ENCODE data around the gene GDI2.
"Not testable (repeated sequence)": the region's sequence is repeated elsewhere in the genome, so short reads cannot be mapped to it uniquely, and the experiment has no call there.

The GDI2 gene

GRCh38 chr10:5840314-5841307 is 27.4 kb upstream of the GDI2 start:
- H3K9ac ChIP-seq (ENCODE audit: low read length): no peak overlapping the region
- H3K27me3 ChIP-seq (ENCODE audit: control insufficient read depth, insufficient read depth, low read length): no peaks in the 10 kb centered on the region
- H3K36me3 ChIP-seq (ENCODE audit: control insufficient read depth, low read depth, low read length): no peaks in the 10 kb centered on the region
- peaks cover 6% of the 10 kb centered on the region for H3K4me1 ChIP-seq (ENCODE audit: control insufficient read depth, low read depth, low read length)
- no peak overlapping the region for H3K4me3 ChIP-seq (ENCODE audit: low read length)
- H3K9me3 ChIP-seq (ENCODE audit: control insufficient read depth, low read depth, low read length): no peaks in the 10 kb centered on the region
- no peak overlapping the region for H3K27ac ChIP-seq (ENCODE audit: low read length)

GRCh38 chr10:5836181-5836580 is 22.9 kb upstream of the GDI2 start:
- H3K9me3 ChIP-seq (ENCODE audit: control insufficient read depth, low read depth, low read length); H3K27me3 ChIP-seq (ENCODE audit: control insufficient read depth, insufficient read depth, low read length); H3K4me1 ChIP-seq (ENCODE audit: control insufficient read depth, low read depth, low read length); H3K36me3 ChIP-seq (ENCODE audit: control insufficient read depth, low read depth, low read length); H3K4me3 ChIP-seq (ENCODE audit: low read length); H3K9ac ChIP-seq (ENCODE audit: low read length); H3K27ac ChIP-seq (ENCODE audit: low read length): not testable (repeated sequence)

- H3K9me3 ChIP-seq (ENCODE audit: control insufficient read depth, low read depth, low read length): no peaks in the 10 kb centered on the region
- no peak overlapping the region for H3K4me3 ChIP-seq (ENCODE audit: low read length)
- H3K9ac ChIP-seq (ENCODE audit: low read length): no peak overlapping the region
- H3K4me1 ChIP-seq (ENCODE audit: control insufficient read depth, low read depth, low read length): peaks cover 3% of the 10 kb centered on the region
- H3K36me3 ChIP-seq (ENCODE audit: control insufficient read depth, low read depth, low read length): no peaks in the 10 kb centered on the region
- H3K27me3 ChIP-seq (ENCODE audit: control insufficient read depth, insufficient read depth, low read length): no peaks in the 10 kb centered on the region
- no peak overlapping the region for H3K27ac ChIP-seq (ENCODE audit: low read length)
Measured at GRCh38 chr10:5835446-5836095, 22.3 kb upstream of the GDI2 start.

GRCh38 chr10:5833814-5834213 is 20.6 kb upstream of the GDI2 start:
- H3K9me3 ChIP-seq (ENCODE audit: control insufficient read depth, low read depth, low read length): no peaks in the 10 kb centered on the region

GRCh38 chr10:5832946-5833345 is 19.7 kb upstream of the GDI2 start:
- Histone ChIP-seq H3K9me3 (ENCODE audit: control insufficient read depth, low read depth, low read length) (no peaks in the 10 kb centered on the region), H3K27me3 (ENCODE audit: control insufficient read depth, insufficient read depth, low read length) (no peaks in the 10 kb centered on the region), H3K4me1 (ENCODE audit: control insufficient read depth, low read depth, low read length) (no peaks in the 10 kb centered on the region)

More at GRCh38 chr10:5833814-5834213, 20.6 kb upstream of the GDI2 start:
- no peaks in the 10 kb centered on the region for H3K36me3 ChIP-seq (ENCODE audit: control insufficient read depth, low read depth, low read length)
- H3K27ac ChIP-seq (ENCODE audit: low read length): no peak overlapping the region
- H3K4me1 ChIP-seq (ENCODE audit: control insufficient read depth, low read depth, low read length): no peaks in the 10 kb centered on the region
- H3K27me3 ChIP-seq (ENCODE audit: control insufficient read depth, insufficient read depth, low read length): no peaks in the 10 kb centered on the region
- no peak overlapping the region for H3K4me3 ChIP-seq (ENCODE audit: low read length)
- no peak overlapping the region for H3K9ac ChIP-seq (ENCODE audit: low read length)

GRCh38 chr10:5831446-5831782 is 18.2 kb upstream of the GDI2 start:
- no peaks in the 10 kb centered on the region for H3K27me3 ChIP-seq (ENCODE audit: control insufficient read depth, insufficient read depth, low read length)
- no peaks in the 10 kb centered on the region for H3K36me3 ChIP-seq (ENCODE audit: control insufficient read depth, low read depth, low read length)
- no peak overlapping the region for H3K4me3 ChIP-seq (ENCODE audit: low read length)
- H3K4me1 ChIP-seq (ENCODE audit: control insufficient read depth, low read depth, low read length): no peaks in the 10 kb centered on the region
- no peaks in the 10 kb centered on the region for H3K9me3 ChIP-seq (ENCODE audit: control insufficient read depth, low read depth, low read length)
- no peak overlapping the region for H3K9ac ChIP-seq (ENCODE audit: low read length)
- no peak overlapping the region for H3K27ac ChIP-seq (ENCODE audit: low read length)

More at GRCh38 chr10:5832946-5833345, 19.7 kb upstream of the GDI2 start:
- H3K27ac ChIP-seq (ENCODE audit: low read length): no peak overlapping the region
- H3K36me3 ChIP-seq (ENCODE audit: control insufficient read depth, low read depth, low read length): no peaks in the 10 kb centered on the region
- no peak overlapping the region for H3K4me3 ChIP-seq (ENCODE audit: low read length)
- no peak overlapping the region for H3K9ac ChIP-seq (ENCODE audit: low read length)

GRCh38 chr10:5830629-5831445 is 17.6 kb upstream of the GDI2 start:
- Histone ChIP-seq H3K4me3 (ENCODE audit: low read length) (no peak overlapping the region), H3K27ac (ENCODE audit: low read length) (no peak overlapping the region), H3K9me3 (ENCODE audit: control insufficient read depth, low read depth, low read length) (no peaks in the 10 kb centered on the region), H3K27me3 (ENCODE audit: control insufficient read depth, insufficient read depth, low read length) (no peaks in the 10 kb centered on the region), H3K9ac (ENCODE audit: low read length) (no peak overlapping the region), H3K36me3 (ENCODE audit: control insufficient read depth, low read depth, low read length) (no peaks in the 10 kb centered on the region), H3K4me1 (ENCODE audit: control insufficient read depth, low read depth, low read length) (no peaks in the 10 kb centered on the region)

- H3K9ac ChIP-seq (ENCODE audit: low read length): no peak overlapping the region
- no peaks in the 10 kb centered on the region for H3K27me3 ChIP-seq (ENCODE audit: control insufficient read depth, insufficient read depth, low read length)
- H3K27ac ChIP-seq (ENCODE audit: low read length): no peak overlapping the region
- H3K36me3 ChIP-seq (ENCODE audit: control insufficient read depth, low read depth, low read length): no peaks in the 10 kb centered on the region
- H3K9me3 ChIP-seq (ENCODE audit: control insufficient read depth, low read depth, low read length): no peaks in the 10 kb centered on the region
- H3K4me3 ChIP-seq (ENCODE audit: low read length): no peak overlapping the region
- no peaks in the 10 kb centered on the region for H3K4me1 ChIP-seq (ENCODE audit: control insufficient read depth, low read depth, low read length)
Measured at GRCh38 chr10:5829267-5829666, 16.0 kb upstream of the GDI2 start.

GRCh38 chr10:5828725-5829124 is 15.5 kb upstream of the GDI2 start:
- Histone ChIP-seq H3K9me3 (ENCODE audit: control insufficient read depth, low read depth, low read length) (no peaks in the 10 kb centered on the region), H3K27me3 (ENCODE audit: control insufficient read depth, insufficient read depth, low read length) (no peaks in the 10 kb centered on the region), H3K27ac (ENCODE audit: low read length) (no peak overlapping the region), H3K4me1 (ENCODE audit: control insufficient read depth, low read depth, low read length) (no peaks in the 10 kb centered on the region), H3K4me3 (ENCODE audit: low read length) (no peak overlapping the region), H3K9ac (ENCODE audit: low read length) (no peak overlapping the region), H3K36me3 (ENCODE audit: control insufficient read depth, low read depth, low read length) (no peaks in the 10 kb centered on the region)

GRCh38 chr10:5827841-5828240 is 14.6 kb upstream of the GDI2 start:
- Histone ChIP-seq H3K27ac (ENCODE audit: low read length) (no peak overlapping the region), H3K9ac (ENCODE audit: low read length) (no peak overlapping the region), H3K36me3 (ENCODE audit: control insufficient read depth, low read depth, low read length) (no peaks in the 10 kb centered on the region), H3K27me3 (ENCODE audit: control insufficient read depth, insufficient read depth, low read length) (no peaks in the 10 kb centered on the region), H3K9me3 (ENCODE audit: control insufficient read depth, low read depth, low read length) (no peaks in the 10 kb centered on the region), H3K4me1 (ENCODE audit: control insufficient read depth, low read depth, low read length) (no peaks in the 10 kb centered on the region), H3K4me3 (ENCODE audit: low read length) (no peak overlapping the region)

- H3K27ac ChIP-seq (ENCODE audit: low read length); H3K9me3 ChIP-seq (ENCODE audit: control insufficient read depth, low read depth, low read length); H3K27me3 ChIP-seq (ENCODE audit: control insufficient read depth, insufficient read depth, low read length); H3K9ac ChIP-seq (ENCODE audit: low read length); H3K4me1 ChIP-seq (ENCODE audit: control insufficient read depth, low read depth, low read length); H3K4me3 ChIP-seq (ENCODE audit: low read length); H3K36me3 ChIP-seq (ENCODE audit: control insufficient read depth, low read depth, low read length): not testable (repeated sequence)
Measured at GRCh38 chr10:5826511-5826910, 13.3 kb upstream of the GDI2 start.

Measured in iPS-18a (cell line).